CMK (cell line): ENCODE results near the gene UBQLN4.
"Not testable (repeated sequence)": the region's sequence is repeated elsewhere in the genome, so short reads cannot be mapped to it uniquely, and the experiment has no call there.

ENCODE experiments used
- DNase-seq: peaks from one replicate; pipeline ENCODE4 v3.0.0-alpha.2; 2010; ENCODE audit warnings: low read depth

Gene UBQLN4

DNA sequence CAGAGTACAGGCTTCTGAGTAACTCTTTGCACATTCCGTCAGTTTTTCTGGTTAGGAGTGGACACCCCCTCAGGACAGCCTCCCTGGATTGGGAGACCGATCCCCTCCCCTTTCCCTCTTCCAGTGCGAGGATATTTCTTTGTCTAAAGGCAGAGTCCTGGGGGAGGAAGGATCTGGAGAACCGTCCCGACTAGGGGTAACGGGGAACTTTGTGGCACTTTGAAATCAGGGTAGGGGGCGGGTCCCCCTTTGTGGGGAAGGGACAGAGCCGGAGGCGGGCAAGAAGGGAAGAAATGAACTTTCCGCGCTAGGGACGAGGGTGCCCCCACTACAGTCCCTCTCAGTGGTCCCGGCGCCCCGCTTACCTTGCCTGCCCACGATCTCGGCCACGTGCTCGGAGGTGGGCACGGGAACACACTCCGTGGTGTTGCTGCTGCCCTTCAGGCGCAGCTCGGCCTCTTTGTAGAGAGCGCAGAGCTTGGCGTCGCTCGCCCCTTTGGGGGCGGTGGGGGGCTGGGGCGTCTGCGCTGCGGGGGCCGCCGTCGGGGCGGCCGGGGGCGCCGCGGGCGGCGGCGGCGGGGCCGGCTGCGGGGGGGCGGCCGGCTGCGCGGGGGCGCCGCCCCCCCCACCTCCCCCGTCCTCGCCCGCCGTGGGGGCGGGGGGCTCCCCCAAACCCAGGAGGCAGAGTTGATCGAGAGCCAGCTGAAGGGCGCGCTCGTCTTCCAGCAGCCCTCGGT lies 27.8 kb upstream of the UBQLN4 start:
- DNase-seq = no peak

DNA sequence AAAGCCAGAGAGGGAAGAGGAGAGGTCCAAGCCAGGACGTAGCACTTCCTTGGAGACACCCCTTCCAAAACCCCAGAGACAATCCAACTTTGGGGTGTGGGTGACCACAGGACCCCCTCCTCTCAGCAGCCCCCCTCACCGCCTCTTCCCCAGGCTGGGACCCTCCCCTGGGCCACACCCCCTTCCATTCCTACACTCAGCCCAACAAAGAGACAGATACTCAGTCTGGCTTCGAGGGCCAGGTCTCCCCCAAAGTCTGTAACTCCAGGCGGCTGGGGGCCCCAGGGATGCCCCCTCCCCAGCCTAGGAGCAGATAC lies 27.2 kb upstream of the UBQLN4 start:
- DNase-seq = no peak

DNA sequence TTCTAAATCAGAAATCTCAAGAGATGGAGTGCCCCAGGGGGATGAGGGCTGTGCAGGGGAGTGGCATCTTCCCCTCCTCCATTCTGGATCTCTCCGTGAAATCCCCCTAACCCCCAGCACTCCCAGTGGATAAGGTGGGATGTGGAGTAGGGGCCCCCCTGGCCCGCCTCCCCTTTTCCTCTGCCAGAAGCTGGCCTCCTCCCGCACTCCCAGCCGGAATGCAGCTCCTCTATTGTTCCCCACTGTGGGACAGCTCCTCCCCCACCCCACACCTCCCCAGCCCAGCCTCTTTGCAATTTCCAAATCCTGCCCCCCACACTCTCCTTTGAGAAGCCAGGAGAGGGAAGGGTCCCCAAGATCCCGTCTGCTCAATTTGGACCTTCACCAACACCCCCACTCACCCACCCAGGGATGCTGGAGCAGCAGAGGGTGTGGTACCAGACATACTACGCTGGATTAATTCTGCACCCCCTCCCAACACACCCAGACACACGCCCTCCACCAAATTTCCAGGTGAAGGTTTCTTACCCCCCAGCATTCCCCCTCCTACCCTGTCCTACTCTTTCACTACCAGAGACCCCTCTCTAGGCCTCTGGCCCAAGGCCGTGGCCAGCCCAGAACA lies 26.8 kb upstream of the UBQLN4 start:
- DNase-seq = no peak

DNA sequence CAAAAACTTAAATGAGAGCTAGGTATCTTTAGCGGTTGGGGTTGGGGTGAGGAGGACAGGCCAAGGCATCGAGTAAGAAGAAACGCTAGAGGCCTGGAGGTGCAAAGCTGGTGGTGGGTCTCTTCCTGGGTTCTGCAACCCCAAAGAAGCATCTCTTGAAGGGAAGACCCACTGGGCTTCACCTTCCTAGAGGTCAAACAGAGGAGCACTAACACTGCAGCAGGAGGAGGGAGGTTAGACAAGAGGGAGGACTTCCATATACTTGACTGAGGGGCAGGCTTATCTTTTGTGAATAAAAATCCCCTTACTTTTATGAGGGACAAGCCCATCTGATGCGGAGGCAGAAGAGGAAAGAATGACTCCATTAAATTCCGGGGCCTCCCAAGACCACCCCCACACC lies 26.2 kb upstream of the UBQLN4 start:
- DNase-seq = no peak

DNA sequence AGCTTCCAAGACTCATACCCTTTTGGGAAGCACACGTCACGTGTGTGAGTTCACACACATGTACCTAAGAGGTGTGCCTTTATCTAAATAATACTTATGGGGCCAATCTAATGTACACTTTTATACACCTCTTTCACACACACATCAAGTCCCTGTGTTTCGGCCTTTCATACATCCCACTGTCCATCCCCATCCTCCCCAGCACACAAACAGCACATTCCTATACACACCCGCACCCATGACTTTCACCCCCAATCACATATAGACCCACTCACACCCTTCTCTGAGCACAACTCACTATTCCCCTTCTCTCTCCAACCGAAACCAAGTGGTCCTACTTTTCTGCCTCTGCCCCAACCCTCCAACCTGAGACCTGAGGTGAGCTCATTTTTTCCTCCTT lies 25.1 kb upstream of the UBQLN4 start:
- no peak for DNase-seq

DNA sequence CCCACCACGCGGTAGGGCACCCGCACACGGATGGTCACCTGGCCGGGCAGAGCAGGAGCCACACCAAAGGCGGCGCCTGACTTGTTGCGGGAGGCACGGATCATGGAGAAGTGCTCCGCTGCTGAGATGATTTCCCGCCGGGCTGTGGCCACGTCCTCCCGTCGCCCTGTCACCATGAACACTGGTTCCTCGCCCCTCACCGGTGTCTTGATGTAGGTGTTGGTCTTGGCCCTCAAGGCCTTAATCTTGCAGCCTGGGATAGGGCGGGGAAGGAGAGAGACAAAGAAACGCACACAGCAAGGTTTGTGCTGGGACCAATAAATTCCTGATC lies 23.8 kb upstream of the UBQLN4 start:
- no peak for DNase-seq

DNA sequence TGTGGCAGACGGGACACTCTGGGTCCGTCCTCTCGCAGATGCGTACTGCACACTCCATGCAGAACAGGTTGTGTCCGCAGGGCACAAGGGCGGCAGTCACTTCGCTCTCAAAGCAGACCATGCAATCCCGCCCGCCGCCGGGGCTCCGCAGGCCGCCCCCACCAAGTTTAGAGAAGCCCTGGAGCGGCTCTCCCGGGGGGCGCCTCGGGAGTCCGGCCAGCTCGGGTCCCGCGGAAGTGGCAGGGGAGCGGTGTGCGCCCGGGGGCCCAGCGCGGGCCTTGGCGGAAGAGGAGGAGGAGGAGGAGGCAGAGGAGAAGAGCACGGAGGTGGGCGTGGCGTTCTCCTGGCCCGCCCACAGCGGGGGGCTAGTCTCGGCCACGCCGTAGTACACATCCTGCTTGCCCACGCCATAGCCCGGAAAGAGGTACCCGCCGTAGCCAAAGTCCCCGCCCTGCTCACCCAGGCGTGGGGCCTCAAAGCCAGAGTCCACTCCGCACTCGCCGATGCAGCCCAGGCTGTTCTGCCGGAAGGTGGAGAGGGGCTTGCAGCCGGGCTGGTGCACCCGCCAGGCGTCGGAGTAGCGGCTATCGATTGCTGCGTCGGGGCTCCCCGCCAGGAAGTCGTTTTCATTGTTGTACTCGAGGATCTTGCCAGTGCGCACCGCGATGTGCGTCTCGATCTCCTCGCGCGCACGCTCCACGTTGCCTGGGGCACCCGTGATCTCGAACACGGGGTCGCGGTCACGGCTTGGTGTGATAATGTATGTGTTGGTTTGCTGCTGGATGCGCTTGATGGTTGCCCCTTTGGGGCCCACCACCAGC lies 23.2 kb upstream of the UBQLN4 start:
- DNase-seq = peak; percentile 82

DNA sequence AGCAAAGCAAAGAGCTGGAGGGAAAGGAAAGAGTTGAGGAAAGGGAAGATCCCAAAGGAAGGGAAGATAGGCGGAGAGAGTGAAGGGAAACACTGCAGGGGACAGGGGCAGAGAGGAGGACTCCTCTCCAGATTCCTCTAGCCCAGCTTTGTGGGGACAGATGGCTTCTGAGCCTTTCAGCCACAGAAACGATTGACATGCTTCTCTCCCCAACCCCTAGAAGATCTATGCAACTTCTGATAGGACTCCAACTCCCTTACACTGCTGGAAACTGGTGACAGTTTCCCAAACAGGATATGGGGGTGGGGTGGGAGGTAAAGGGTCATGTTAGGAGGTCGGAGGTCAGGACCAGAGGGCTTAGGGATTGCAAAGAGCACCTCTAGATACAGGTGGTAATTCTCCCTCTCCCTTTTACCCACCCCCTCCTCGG lies 22.2 kb upstream of the UBQLN4 start:
- no peak for DNase-seq

DNA sequence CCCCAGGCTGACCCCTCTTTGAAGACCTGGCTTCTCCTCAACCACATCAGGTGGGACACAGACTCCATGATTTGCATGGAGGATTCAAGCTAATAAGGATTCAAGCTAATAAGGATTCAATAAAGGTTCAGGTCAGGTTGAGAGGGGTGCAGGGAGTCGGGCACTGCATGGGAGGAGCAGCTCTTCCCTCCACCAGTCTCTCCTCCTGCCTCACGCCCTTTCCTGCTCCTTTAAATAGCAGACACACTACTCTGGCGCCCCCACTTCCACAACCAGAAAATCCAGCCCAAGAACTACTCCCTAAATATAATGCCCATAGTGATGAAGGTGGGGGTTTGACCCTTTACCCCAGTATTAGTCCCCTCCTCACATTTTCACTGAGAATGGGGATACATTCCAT lies 21.6 kb upstream of the UBQLN4 start:
- DNase-seq = no peak

DNA sequence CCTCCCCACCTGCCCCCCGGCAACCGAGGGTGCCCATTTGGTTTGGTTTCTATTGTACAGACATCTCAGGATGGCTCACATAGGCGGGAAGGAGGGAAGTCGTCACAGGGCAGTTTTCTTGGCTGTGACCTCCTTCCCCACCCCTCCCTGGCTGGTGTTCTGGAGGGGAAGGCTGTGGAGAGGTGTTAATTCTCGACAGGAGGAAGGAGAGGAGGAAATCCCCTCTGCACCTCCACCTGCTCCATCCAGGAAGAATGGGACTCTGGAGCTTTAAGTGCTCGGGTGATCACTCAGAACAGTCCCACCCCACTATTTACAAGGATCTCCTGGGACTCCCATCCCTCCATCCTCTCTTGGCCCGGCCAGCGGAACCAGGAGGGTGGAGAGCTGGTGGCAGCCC lies 21.1 kb upstream of the UBQLN4 start:
- DNase-seq = no peak

DNA sequence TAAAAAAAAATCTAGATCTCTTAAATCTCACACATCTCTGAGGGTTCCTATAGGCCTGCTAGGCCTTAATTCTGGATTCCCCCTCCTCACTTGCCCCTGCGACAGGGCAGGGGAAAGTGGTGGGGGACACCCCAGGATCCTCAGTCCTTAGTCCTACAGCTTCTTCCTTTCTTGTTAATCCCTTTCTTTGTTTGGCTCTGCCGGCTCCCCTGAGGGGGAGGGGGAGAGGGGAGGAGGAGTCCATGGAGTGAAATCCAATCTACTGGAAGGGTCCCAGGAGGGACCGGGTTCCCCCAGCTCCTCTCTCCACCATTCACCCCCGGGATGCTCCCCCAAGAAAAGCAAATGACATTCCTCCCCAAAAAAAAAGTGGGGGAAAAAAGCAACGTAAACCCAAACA lies 20.1 kb upstream of the UBQLN4 start:
- no peak for DNase-seq

DNA sequence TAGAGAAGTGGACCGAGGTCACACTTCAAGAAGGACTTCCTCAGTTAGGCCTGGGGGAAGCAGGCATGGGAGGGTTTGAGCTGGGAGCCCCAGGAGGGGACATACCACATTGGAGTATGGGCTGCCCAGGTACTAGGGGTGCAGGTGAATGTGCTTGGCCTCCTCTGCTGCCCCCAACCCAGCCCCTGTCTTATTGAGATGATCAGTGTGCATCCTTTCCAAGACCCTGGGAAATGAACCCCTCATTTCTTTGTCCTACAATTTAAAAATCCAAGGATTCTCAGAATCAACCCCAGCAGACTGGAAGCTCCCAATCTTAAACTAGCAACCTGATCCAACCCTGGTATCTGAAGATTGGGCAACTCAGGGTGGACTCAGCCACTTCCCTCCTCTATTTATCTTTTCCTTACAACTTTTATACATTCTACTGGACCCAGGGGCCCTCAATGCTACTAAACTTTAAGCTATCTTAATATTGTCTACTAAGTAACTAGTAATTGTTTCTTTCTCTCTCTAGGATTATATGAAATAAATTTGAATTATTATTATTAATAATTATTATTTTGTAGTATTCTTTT lies 19.6 kb upstream of the UBQLN4 start:
- no peak for DNase-seq

DNA sequence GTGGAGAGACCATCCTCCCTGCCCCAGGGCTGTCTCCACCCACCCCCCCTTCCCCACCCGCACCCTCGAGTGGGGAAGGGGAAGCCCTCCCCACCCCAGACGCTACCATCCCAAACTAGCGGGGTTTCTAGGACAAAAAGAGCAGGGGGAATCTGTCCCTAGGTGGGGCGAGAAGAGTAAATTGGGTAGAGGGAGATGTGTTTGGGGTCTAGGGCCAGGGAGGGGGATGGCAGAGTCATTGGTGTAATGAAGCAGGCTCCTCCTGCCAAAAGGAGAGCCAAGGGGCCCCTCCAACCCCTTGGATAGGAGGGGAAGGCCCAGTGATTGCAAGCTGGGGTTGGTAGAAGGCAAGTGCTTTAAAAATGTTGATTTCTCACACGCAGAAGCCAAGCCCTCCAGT lies 18.7 kb upstream of the UBQLN4 start:
- no peak for DNase-seq

DNA sequence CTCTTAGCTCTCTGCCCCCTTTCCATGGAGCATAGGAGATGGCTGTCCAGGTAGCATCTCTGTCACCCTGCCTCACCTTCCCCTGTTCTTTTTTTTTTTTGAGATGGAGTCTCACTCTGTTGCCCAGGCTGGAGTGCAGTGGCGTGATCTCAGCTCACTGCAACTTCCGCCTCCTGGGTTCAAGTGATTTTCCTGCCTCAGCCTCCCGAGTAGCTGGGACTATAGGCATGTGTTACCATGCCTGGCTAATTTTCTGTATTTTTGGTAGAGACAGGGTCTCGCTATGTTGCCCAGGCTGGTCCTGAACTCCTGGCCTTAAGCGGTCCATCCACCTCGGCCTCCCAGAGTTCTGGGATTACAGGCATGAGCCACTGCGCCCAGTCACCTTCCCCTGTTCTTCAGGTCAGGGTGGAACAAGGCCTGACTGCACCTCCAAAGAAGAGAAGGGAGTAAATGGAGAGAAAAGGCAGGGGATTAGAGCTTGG lies 17.8 kb upstream of the UBQLN4 start:
- not testable (repeated sequence) for DNase-seq

DNA sequence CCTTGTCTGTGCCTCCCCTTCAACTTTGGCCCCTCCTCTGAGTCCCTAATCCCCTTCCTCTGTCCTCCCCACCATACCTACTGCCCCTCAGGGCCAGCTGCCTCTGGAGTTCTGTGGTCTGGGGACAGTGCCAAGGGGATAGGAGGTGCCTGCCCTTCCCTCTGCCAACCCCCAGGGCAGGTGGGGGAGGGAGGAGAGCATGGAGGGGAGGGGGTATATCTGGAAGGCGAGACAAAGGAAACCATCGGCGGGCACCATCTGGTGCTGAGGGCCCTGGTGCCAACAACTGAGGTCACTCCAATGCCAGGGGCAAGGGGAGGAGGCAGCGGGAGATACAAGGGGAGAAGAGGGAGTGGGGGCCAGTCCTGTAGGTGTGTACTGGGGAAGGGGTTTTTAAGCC lies 16.9 kb upstream of the UBQLN4 start:
- no peak for DNase-seq

DNA sequence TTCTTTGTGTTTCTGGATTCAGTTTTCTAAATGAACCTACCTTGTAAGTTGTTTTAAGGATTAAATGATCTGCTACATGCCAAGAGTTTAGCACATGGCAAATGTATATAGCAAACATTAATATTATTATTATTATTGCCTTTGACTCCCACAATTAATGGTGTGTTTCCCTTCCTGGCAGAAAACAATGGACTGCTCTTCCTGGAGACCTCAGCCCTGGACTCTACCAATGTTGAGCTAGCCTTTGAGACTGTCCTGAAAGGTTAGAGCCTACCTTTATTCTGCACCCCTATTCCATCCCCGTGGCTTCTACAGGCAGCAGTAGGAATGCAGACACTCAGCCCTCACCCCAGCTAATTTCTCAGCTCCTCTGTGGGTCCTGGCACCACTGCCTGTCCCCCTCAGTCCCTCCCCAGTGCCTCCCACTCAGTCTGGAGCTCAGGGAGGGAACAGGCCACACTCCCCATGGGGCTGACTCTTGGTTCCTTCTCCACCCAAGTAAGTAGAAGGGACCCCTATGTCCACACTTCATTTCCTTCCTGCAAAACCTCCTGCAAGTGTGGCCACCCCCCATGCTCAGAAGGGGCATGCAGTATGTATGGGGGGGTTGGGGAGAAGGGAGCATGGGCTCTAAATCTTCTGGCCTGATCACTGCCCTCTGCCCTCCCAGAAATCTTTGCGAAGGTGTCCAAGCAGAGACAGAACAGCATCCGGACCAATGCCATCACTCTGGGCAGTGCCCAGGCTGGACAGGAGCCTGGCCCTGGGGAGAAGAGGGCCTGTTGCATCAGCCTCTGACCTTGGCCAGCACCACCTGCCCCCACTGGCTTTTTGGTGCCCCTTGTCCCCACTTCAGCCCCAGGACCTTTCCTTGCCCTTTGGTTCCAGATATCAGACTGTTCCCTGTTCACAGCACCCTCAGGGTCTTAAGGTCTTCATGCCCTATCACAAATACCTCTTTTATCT lies 16.2 kb upstream of the UBQLN4 start:
- no peak for DNase-seq

DNA sequence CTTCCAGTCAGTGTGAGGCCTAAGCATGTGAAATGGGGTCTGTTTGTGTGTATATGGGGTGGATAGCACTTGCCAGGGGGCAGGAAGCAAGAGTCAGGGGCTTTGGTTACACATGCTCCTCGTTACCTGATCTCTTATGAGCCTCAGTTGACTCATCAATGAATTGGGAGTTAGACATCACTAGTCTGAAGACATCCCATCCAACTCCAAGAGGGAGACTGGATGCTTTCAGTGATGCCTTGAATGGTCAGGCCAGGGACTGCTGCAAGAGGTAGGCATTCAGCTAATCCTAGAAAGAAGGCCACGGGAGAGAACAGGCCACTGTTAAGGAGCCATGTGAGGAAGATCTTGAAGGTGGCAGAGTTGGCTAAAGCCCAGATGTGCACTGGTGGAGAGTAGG lies 13.7 kb upstream of the UBQLN4 start:
- DNase-seq = no peak

DNA sequence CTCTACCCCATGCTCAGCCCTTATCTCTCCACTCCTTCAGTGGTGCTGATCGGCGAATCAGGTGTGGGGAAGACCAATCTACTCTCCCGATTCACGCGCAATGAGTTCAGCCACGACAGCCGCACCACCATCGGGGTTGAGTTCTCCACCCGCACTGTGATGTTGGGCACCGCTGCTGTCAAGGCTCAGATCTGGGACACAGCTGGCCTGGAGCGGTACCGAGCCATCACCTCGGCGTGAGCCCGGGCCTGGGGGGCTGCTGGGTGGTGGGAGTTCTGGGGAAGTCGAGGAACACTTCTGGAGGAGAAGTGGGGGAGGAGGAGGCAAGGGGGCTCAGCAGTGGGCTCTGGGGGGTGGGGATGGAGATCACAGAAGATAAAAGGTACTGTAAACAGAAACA lies 12.3 kb upstream of the UBQLN4 start:
- no peak for DNase-seq

DNA sequence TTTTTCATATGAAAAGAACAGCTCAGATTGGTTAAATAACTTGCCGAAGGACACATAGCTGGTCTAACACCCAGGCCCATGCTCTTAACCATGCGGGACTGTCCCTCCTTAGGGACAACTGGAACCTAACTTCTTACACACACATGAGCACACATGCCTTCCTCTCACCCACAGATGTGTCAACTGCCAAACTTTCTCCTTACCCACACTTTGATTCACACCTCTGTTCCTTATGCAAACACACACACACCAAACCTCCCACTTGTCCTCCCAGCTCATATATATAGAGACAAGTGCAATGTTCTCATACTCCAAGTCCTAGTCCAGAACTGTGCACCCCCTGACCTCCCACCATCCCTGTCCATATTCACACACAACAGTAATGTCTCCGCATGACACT lies 11.6 kb upstream of the UBQLN4 start:
- no peak for DNase-seq

DNA sequence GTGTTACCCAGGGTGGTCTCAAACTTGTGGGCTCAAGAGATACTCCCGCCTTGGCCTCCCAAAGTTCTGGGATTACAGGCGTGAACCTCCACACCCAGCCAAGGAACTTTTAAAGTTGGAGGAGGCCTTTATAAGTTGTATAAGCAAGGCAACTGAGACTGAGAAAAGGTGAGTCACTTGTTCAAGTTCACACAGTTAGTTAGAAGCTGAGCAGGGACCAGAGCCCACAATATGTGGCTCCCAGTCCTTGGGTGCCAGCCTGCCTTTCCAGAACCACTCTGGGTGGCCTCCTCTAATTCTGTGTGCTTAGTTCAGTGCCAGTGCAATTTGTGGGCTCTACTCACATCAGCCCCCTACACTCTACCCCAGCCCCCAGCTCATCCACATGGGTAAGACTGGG lies 11.0 kb upstream of the UBQLN4 start:
- no peak for DNase-seq

DNA sequence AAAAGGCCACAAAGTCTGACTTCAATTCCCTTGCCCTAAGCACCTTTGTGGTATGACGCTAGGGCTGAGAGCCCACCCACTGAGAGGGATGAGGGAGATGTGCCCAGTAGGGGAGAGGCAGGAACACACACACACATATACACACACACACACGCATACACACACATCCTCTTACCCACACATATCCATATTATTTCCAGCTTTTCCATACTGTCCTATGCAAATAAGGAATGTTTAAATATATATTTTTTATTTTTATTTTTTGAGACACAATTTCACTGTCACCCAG lies 10.3 kb upstream of the UBQLN4 start:
- no peak for DNase-seq

DNA sequence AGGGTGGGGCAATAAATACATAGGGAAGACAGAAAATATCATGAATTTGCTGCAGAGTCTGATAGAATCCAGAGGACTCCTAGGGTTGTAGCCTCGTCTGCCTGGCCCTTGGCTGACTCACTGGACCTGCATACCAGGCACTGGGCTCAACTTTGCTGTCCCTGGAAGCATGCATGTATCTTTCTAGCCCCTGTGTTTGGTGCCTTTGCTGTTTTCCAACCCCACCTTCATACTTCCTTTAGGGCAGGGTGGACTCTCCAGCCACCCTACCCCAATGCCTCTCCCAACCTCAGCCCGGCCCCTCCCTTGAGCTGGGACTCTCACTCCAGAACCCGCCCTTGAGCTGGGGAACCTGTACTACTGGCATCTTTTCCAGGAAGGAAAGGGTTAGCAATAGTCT lies 8.6 kb upstream of the UBQLN4 start:
- DNase-seq = no peak
